Gastroesophageal sphincter (tissue), 4 donors: ENCODE measurements around the gene TNFRSF13B. TPM values are rescaled to one million over a fixed set of nuclear protein-coding genes. Genes with fewer than 3 reads are reported as not detected.

Experiments
- ATAC-seq: fragments of 150-250 bp; one replicate; pipeline ENCODE4 v1.9.1; 2016; ENCODE audit warnings: mild to moderate bottlenecking, moderate library complexity
- H3K27ac ChIP-seq, 4 donors: fragments of 200-600 bp; sonication (generic) in 3 of 4; 1 replicate in 3 of 4; 2 replicates in 1 of 4; pipeline ENCODE4 v1.5.1; 2016 to 2019
- H3K27me3 ChIP-seq: fragments of 200-600 bp; sonication (generic); one replicate; pipeline ENCODE4 v1.5.1; 2019
- H3K36me3 ChIP-seq, 2 donors: fragments of 200-600 bp; sonication (generic); one replicate each; pipeline ENCODE4 v1.5.1; 2019; ENCODE audit warnings: control low read depth in 1 of 2
- H3K4me1 ChIP-seq, 3 donors: fragments of 200-600 bp; sonication (generic); 1 replicate in 2 of 3; 2 replicates in 1 of 3; pipeline ENCODE4 v1.5.1; 2016 to 2019; ENCODE audit warnings: control low read depth in 2 of 3
- H3K4me3 ChIP-seq, 2 donors: fragments of 200-600 bp; sonication (generic); one replicate each; pipeline ENCODE4 v1.5.1; 2019; ENCODE audit warnings: mild to moderate bottlenecking in 1 of 2, moderate library complexity in 1 of 2
- H3K9me3 ChIP-seq, 3 donors: fragments of 200-600 bp; sonication (generic); one replicate each; pipeline ENCODE4 v1.5.1; 2017 to 2019; ENCODE audit warnings: control low read depth in 2 of 3
- CTCF ChIP-seq, 4 experiments: fragments of 200-600 bp in 2 of 4; fragments of 450-650 bp in 2 of 4; sonication (generic) in 1 of 4; IDR thresholded peaks; one replicate each; pipeline ENCODE4 v1.5.1; 2017 to 2019; ENCODE audit warnings: antibody characterized with exemption in 4 of 4, mild to moderate bottlenecking in 2 of 4, moderate library complexity in 2 of 4
- EP300 ChIP-seq: sonication (generic); formaldehyde crosslinking; IDR thresholded peaks from one replicate; pipeline ENCODE4 v1.6.1; 2017; ENCODE audit warnings: antibody characterized with exemption, mild to moderate bottlenecking
- POLR2A ChIP-seq, 2 donors: fragments of 450-650 bp; IDR thresholded peaks; one replicate each; pipeline ENCODE4 v1.6.1; 2017; ENCODE audit warnings: antibody characterized with exemption in 2 of 2, mild to moderate bottlenecking in 2 of 2, moderate library complexity in 1 of 2
- POLR2AphosphoS5 ChIP-seq: sonication (generic); formaldehyde crosslinking; IDR thresholded peaks from one replicate; pipeline ENCODE4 v1.6.1; 2017; ENCODE audit warnings: antibody characterized with exemption
- WGBS, 2 donors: methylation state at CpG; one replicate each; pipeline ENCODE4 v1.1.5; 2018; ENCODE audit warnings: low coverage in 1 of 2; 5-methylcytosine and 5-hydroxymethylcytosine counted together
- total RNA-seq, 4 donors: library from RNA; depleted of rRNA; stranded (reverse); fragments of >200 nt; gene quantifications; one replicate each; pipeline ENCODE4 v1.1.0, GENCODE V29; 2016

Gene TNFRSF13B
- total RNA-seq, 4 donors from 2014 or later, result 0.81 TPM; not detected in 3

DNA sequence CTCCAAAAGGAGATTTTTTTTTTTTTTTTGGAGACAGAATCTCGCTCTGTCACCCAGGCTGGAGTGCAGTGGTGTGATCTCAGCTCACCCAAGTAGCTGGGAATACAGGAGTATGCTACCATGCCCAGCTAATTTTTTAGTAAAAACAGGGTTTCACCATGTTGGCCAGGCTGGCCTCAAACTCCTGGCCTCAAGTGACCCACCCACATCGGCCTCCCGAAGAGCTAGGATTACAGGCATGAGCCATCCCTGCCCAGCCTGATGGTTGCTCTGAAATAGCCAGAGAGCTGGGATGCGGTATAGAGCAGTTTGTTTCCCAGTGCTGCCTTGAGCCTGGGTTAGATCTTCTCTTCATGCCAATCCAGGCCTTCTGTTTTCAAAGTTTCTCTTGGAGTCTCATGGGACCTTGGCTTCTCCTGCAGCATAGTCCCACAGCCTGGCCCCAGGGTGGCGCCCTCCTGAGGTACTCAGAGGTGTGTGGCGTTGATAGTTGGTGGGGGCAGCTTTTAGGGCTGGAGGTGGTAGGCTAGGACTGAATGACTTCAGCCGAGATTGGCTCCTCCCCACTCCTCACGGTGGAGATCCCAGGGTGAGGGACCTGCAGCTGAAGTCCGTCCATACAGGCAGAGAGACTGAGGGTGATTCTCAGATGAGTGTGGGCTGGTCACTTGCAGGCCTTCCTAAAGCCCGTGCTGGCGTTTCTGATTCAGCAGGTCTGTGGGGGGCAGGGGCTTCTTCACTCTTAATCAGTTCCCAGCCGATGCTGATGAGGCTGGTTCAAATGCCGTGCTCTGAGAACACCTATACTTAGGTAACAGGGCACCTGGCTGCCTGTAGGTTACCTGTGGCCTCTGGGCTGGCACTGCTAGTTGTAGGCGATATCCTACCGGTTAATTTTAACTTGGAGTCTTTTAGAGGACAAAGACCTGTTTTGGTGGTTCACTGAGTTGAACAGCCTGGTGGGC is 52.0 kb downstream of the TNFRSF13B start:
- no peak for TF ChIP-seq POLR2AphosphoS5
- no peak for TF ChIP-seq CTCF (IDR thresholded peaks at IDR 0.05)
- no peak for TF ChIP-seq EP300
- TF ChIP-seq POLR2A (IDR thresholded peaks at IDR 0.05), result no peak
- Histone ChIP-seq H3K27ac (no peak overlapping the region), H3K27me3 (peaks cover 11% of the 10 kb centered on the region), H3K9me3 (no peaks in the 10 kb centered on the region), H3K4me1 (no peaks in the 10 kb centered on the region), H3K4me3 (no peak overlapping the region), H3K36me3 (no peaks in the 10 kb centered on the region)
- no peak for ATAC-seq
- WGBS, 2 donors, result 79 to 81% methylated on average over 5 to 9 of the region's 15 CpGs

- peaks cover 14% of the 10 kb centered on the region for H3K27me3 ChIP-seq
- H3K36me3 ChIP-seq, result no peaks in the 10 kb centered on the region
- no peaks in the 10 kb centered on the region for H3K9me3 ChIP-seq
- TF ChIP-seq CTCF (IDR thresholded peaks at IDR 0.05) (no peak), POLR2AphosphoS5 (no peak), EP300 (no peak), POLR2A (IDR thresholded peaks at IDR 0.05) (no peak)
- H3K4me3 ChIP-seq, result no peak overlapping the region
- ATAC-seq, result no peak
- no peak overlapping the region for H3K27ac ChIP-seq
- no peaks in the 10 kb centered on the region for H3K4me1 ChIP-seq
- 81% methylated on average over 2 of the region's 6 CpGs; no CpG with 5 or more reads in 1 of the 2 donors for WGBS, 2 donors
Observed at GRCh38 chr17:16918443-16918842, 53.5 kb downstream of the TNFRSF13B start.

DNA sequence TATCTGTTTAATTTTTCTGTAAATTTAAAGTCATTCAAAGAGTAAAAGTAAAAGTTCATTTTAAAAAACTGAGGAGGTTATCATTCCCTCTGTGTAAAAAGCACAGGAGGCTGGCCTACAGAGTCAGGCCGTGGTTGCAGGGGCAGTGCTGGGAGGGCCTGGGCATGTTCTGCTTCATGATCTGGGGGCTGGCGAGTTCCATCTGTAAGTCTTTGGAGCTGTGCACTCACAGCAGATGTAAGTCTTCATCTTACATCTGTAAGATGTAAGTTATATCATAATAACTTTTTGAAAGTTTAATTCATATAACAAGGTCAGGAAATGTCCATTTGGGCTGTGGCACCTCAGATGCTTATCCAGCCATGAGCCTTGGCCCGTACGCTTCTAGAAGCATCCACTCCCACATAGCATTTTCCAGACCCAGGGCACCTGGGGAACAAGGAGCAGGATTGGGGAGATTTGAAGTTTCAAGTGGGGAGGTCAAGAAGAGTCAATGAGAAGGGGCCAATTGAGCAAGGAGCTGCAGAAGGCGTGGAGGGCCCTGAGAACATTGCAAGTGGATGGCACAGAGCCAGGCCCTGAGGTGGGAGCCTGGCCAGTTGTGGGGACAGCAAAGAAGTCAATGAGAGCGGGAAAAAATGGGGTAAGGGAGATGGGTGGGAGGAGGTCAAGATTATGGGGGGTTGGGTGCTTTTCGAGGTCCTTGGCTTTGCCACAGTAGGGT is 54.1 kb downstream of the TNFRSF13B start:
- no peak for ATAC-seq
- Histone ChIP-seq H3K4me3 (no peak overlapping the region), H3K9me3 (no peaks in the 10 kb centered on the region), H3K27ac (no peak overlapping the region), H3K36me3 (no peaks in the 10 kb centered on the region), H3K27me3 (peaks cover 17% of the 10 kb centered on the region), H3K4me1 (no peaks in the 10 kb centered on the region)
- WGBS, 2 donors, result 70 to 87% methylated on average over 7 of the region's 7 CpGs
- TF ChIP-seq POLR2AphosphoS5 (no peak), EP300 (no peak), CTCF (IDR thresholded peaks at IDR 0.05) (no peak), POLR2A (IDR thresholded peaks at IDR 0.05) (no peak)

- Histone ChIP-seq H3K36me3 (no peaks in the 10 kb centered on the region), H3K9me3 (no peaks in the 10 kb centered on the region), H3K27me3 (peaks cover 17% of the 10 kb centered on the region), H3K4me3 (no peak overlapping the region), H3K27ac (no peak overlapping the region), H3K4me1 (no peaks in the 10 kb centered on the region)
- no peak for ATAC-seq
- WGBS, 2 donors, result 75% methylated on average over 4 of the region's 5 CpGs; no CpG with 5 or more reads in 1 of the 2 donors
- TF ChIP-seq POLR2A (IDR thresholded peaks at IDR 0.05) (no peak), CTCF (IDR thresholded peaks at IDR 0.05) (no peak), EP300 (no peak)
Observed at GRCh38 chr17:16916557-16916920, 55.4 kb downstream of the TNFRSF13B start.
